PC-3 (cell line): ENCODE data around the gene IRAK1BP1.

Experiments used
- EZH2 ChIP-seq: fragments of 300-600 bp; sonication (generic); IDR thresholded peaks from one replicate; pipeline ENCODE4 v1.6.1; 2017; ENCODE audit warnings: antibody characterized with exemption, mild to moderate bottlenecking, low read length; ENCODE audit not compliant: unreplicated experiment
- TF ChIP-seq, protein P1 (sequence below): fragments of 300-600 bp; sonication (generic); conservative IDR thresholded peaks from 2 replicates; pipeline ENCODE4 v1.5.1; 2017; ENCODE audit warnings: antibody characterized with exemption, low read depth, mild to moderate bottlenecking, low read length

DNA sequence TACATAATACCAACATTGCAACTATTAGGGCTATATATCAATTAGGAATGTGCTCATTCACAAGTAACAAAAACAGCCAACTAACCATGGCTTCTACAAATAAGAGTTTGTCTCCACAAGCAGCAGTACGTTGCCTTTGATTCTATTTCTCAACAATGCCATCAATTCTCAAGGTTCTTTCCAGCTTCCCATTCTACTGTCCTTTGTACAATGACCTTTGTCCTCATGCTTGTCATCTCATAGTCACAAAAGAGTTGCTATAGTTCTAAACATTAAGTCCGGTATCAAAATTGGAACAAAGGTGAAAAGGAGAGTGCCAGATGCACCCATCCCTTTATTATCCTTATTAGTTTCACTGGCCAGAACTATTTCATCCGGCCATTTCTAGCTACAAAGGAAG, 30.8 kb upstream of the IRAK1BP1 start:
- TF ChIP-seq, protein P1, sequence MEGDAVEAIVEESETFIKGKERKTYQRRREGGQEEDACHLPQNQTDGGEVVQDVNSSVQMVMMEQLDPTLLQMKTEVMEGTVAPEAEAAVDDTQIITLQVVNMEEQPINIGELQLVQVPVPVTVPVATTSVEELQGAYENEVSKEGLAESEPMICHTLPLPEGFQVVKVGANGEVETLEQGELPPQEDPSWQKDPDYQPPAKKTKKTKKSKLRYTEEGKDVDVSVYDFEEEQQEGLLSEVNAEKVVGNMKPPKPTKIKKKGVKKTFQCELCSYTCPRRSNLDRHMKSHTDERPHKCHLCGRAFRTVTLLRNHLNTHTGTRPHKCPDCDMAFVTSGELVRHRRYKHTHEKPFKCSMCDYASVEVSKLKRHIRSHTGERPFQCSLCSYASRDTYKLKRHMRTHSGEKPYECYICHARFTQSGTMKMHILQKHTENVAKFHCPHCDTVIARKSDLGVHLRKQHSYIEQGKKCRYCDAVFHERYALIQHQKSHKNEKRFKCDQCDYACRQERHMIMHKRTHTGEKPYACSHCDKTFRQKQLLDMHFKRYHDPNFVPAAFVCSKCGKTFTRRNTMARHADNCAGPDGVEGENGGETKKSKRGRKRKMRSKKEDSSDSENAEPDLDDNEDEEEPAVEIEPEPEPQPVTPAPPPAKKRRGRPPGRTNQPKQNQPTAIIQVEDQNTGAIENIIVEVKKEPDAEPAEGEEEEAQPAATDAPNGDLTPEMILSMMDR, result no peak
- no peak for TF ChIP-seq EZH2
